Measurements from ENCODE around the gene TNFAIP8. TPM values are rescaled to one million over a fixed set of nuclear protein-coding genes. Genes with fewer than 3 reads are reported as not detected.

Gene TNFAIP8
- total and polyA plus RNA-seq, 9 of the 15 experiments (the other 6 are each of a cell fraction or from before 2014, with no cell fraction given) = 29.9 to 52.2 (median 44.8) TPM

- TF ChIP-seq PRDM10 (IDR thresholded peaks at IDR 0.05; ENCODE audit: partially characterized antibody) (peak; percentile 98), GATA2 (CRISPR knock-in tag; IDR thresholded peaks at IDR 0.05) (0 out of 2 replicates have a peak, but pooled peaks have one; percentile 23), ELF4 (CRISPR knock-in tag; IDR thresholded peaks at IDR 0.05) (0 out of 2 replicates have a peak, but pooled peaks have one; percentile 50), ATF7 (IDR thresholded peaks at IDR 0.05) (peak; percentile 91), PML (IDR thresholded peaks at IDR 0.05; ENCODE audit: low read length) (peak; percentile 56; the same call in 1 of the 2 replicates), ELF1 (tag; IDR thresholded peaks at IDR 0.05) (peak; percentile 25; the same call in 1 of the 2 replicates)
- TF ChIP-seq, protein P1, sequence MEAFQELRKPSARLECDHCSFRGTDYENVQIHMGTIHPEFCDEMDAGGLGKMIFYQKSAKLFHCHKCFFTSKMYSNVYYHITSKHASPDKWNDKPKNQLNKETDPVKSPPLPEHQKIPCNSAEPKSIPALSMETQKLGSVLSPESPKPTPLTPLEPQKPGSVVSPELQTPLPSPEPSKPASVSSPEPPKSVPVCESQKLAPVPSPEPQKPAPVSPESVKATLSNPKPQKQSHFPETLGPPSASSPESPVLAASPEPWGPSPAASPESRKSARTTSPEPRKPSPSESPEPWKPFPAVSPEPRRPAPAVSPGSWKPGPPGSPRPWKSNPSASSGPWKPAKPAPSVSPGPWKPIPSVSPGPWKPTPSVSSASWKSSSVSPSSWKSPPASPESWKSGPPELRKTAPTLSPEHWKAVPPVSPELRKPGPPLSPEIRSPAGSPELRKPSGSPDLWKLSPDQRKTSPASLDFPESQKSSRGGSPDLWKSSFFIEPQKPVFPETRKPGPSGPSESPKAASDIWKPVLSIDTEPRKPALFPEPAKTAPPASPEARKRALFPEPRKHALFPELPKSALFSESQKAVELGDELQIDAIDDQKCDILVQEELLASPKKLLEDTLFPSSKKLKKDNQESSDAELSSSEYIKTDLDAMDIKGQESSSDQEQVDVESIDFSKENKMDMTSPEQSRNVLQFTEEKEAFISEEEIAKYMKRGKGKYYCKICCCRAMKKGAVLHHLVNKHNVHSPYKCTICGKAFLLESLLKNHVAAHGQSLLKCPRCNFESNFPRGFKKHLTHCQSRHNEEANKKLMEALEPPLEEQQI (IDR thresholded peaks at IDR 0.05) = 0 out of 2 replicates have a peak, but pooled peaks have one; percentile 23
Observed at GRCh38 chr5:119438587-119438917, 82.7 kb downstream of the TNFAIP8 start (continued).
